ENCODE results near the gene TENM4.

TENM4 gene

DNA sequence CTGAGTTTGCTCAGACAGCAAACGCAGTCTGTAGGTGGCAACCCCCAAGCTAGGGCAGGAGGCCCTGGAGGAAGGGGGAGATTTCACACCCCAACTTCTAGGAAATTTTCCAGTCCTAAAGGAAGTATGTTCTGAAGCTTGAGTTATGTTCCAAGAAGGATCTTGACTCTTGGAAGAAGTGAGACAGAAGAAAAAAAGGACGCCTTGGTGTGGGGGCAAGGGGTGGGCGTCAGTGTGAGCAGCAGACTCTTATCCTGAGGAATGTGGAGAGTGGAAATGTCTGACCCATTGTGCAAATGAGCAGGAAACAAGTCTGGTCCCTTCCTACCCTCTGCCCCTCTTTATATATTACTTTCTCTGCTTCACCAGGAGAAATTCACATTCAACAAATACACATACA is 497.7 kb downstream of the TENM4 start:
- no peak for FAIRE-seq
- no peak for TF ChIP-seq POLR2A (IDR thresholded peaks at IDR 0.05; ENCODE audit: low read depth, low read length)
- no peak for DNase-seq (ENCODE audit: insufficient read length, low spot score)

GRCh38 chr11:78941226-78941851 is 499.5 kb downstream of the TENM4 start:
- no peak for TF ChIP-seq POLR2A (IDR thresholded peaks at IDR 0.05; ENCODE audit: low read depth, low read length)
- no peak for DNase-seq (ENCODE audit: insufficient read length, low spot score)
- no peak for FAIRE-seq

- no peak for FAIRE-seq
- no peak for DNase-seq (ENCODE audit: insufficient read length, low spot score)
- no peak for TF ChIP-seq POLR2A (IDR thresholded peaks at IDR 0.05; ENCODE audit: low read depth, low read length)
These were observed 500.2 kb downstream of the TENM4 start for GRCh38 chr11:78940500-78941225.

- FAIRE-seq: no peak
These were observed 501.9 kb downstream of the TENM4 start for GRCh38 chr11:78938971-78939370.

DNA sequence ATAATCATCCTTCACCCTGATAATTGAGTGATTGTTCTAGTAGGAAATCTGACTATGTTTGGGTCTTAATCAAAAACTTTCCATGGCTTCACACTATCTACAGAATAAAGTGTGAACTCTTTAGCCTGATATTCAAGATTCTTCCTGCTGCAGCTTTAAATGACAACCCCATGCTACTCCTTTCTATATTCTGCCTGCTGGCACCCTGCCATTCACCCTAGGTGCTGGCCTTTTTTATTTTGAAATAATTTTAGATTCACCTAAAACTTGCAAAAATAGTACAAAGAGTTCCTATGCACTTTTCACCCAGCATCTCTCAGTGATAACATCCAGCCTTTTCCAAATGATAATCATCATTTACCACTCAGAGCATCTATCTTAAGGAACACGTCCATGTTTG is 502.8 kb downstream of the TENM4 start:
- FAIRE-seq (no peak), DNase-seq (ENCODE audit: insufficient read length, low spot score) (no peak)
- no peak for TF ChIP-seq POLR2A (IDR thresholded peaks at IDR 0.05; ENCODE audit: low read depth, low read length)

More at GRCh38 chr11:78938971-78939370, 501.9 kb downstream of the TENM4 start:
- TF ChIP-seq POLR2A (IDR thresholded peaks at IDR 0.05; ENCODE audit: low read depth, low read length): no peak
- no peak for DNase-seq (ENCODE audit: insufficient read length, low spot score)

- peak; percentile 15 for FAIRE-seq
- no peak for DNase-seq (ENCODE audit: insufficient read length, low spot score)
- TF ChIP-seq POLR2A (IDR thresholded peaks at IDR 0.05; ENCODE audit: low read depth, low read length): no peak
These were observed 505.3 kb downstream of the TENM4 start for GRCh38 chr11:78935398-78936068.

DNA sequence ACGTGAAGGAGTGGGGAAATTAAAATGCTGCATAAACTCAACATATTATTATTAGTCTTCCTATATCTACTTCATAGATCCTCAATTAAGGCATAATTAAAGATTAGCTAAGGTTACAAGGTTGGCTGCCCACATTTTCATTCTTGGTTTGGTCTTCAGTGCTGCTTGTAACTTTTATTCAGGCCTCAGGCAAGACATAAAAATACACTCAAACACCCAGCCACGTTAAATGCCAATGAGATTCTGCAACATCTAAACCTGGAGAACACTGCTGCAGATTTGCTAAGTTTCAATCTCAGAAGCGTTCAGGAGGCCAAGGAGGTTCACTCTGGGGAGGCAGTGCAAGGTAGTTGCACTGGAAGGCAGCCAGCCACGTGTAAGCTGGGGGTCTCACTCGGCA is 507.5 kb downstream of the TENM4 start:
- no peak for DNase-seq (ENCODE audit: insufficient read length, low spot score)
- no peak for FAIRE-seq

GRCh38 chr11:78932757-78933156 is 508.1 kb downstream of the TENM4 start:
- DNase-seq (ENCODE audit: insufficient read length, low spot score) (no peak), FAIRE-seq (no peak)
- no peak for TF ChIP-seq POLR2A (IDR thresholded peaks at IDR 0.05; ENCODE audit: low read depth, low read length)

More for the DNA sequence above, 507.5 kb downstream of the TENM4 start:
- no peak for TF ChIP-seq POLR2A (IDR thresholded peaks at IDR 0.05; ENCODE audit: low read depth, low read length)

DNA sequence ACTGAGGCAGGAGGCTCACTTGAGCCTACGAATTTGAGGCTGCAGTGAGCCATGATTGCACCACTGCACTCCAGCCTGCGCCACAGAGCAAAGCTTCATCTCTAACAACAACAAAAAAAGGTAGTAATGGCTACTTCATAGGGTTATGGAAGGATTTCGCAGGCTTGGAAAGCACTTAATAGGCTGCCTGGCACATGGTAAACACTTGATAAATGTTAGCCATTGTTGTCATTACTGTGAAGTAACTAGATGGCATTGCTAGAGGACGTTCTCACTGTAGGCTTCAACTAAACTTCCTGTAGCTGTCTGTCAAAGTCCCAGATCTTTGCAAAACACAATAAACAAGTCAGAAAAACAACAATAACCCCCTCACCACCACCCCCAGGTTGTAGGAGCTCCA is 508.9 kb downstream of the TENM4 start:
- FAIRE-seq: no peak
- TF ChIP-seq POLR2A (IDR thresholded peaks at IDR 0.05; ENCODE audit: low read depth, low read length): no peak
- no peak for DNase-seq (ENCODE audit: insufficient read length, low spot score)

- DNase-seq (ENCODE audit: insufficient read length, low spot score) (no peak), FAIRE-seq (no peak)
- no peak for TF ChIP-seq POLR2A (IDR thresholded peaks at IDR 0.05; ENCODE audit: low read depth, low read length)
These were observed 509.9 kb downstream of the TENM4 start for GRCh38 chr11:78930810-78931523.

DNA sequence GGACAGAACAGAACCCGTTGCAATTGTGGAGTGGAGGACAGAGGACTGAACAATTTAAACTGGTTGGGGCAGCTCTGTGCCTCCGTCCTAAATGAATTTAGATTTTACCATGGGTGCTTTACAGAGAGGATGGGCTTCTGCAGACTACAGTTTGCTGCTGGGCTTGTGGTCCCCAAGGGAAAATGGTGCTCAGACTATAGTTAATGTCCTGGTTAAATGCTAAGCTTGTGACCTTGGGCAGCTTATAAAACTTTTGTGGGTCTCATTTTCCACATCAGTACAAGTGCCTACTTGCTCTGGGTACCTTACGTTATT is 511.0 kb downstream of the TENM4 start:
- FAIRE-seq (no peak), DNase-seq (ENCODE audit: insufficient read length, low spot score) (no peak)
- TF ChIP-seq POLR2A (IDR thresholded peaks at IDR 0.05; ENCODE audit: low read depth, low read length): no peak

DNA sequence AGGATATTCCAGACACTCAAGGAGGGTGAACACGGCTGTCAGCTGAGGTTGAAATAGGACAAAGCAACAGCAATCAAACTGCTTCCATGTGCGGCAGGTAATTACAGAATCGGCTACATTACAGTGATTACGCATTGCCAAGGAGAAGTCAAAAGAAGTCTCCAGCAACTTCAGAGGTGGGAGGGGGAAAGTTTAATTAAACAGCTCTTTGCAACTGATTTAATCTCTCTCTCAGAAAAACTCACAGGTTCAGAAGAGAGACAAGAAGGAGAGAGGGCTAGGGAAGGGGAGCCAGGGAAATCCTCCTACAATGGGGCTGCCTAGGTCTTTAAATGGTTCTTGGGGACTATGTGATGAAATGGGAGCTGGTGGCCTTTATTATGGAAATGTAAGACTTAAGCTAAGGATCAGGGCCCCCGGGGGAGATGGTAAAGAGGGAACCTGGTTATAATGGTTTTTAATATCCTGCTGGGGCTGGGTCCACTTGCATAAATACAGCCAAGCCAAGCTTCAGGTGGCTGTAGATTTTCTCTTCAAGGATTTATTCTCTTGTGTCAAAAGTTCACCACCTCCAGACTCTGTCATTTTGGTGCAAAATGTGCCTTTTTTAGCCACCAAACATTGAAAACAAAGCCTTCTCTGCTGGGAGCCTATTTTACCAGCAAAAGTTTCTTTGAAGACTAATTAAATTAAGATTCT is 511.5 kb downstream of the TENM4 start:
- no peak for DNase-seq (ENCODE audit: insufficient read length, low spot score)

DNA sequence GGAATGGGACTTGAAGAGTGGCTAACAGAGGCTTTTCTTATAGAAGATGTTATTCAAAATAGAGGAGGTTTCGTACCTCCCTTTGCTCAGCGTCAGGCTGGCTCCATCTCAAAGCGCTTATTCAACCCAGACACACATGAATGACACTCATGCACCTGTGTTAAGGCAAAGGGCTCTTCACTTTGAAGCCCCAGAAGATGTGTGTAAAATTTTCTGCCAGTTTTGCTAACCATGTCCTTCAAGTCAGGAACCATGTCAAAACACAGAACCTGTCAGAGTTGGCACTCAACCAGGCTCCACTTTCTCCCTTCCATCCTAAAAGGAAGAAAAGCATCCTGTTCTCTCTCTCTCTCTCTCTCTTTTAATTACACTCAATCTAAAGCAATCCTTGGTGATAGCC is 513.3 kb downstream of the TENM4 start:
- no peak for FAIRE-seq
- no peak for TF ChIP-seq POLR2A (IDR thresholded peaks at IDR 0.05; ENCODE audit: low read depth, low read length)
- no peak for DNase-seq (ENCODE audit: insufficient read length, low spot score)

More for the DNA sequence above, 511.5 kb downstream of the TENM4 start:
- FAIRE-seq: no peak
- TF ChIP-seq POLR2A (IDR thresholded peaks at IDR 0.05; ENCODE audit: low read depth, low read length): no peak

All from H54 (cell line).